ENCODE data around the gene MMP17. TPM values are rescaled to one million over a fixed set of nuclear protein-coding genes. Genes with fewer than 3 reads are reported as not detected.
A peak's percentile ranks its signal among the peaks of the same experiment; 100 is the strongest.

The MMP17 gene
- total and polyA plus RNA-seq, 2 donors (not counting 3 experiments of a cell fraction or from before 2014, with no cell fraction given), result 3.6 to 10.8 TPM

- intact Hi-C loops (cut with micrococcal nuclease), result loop anchor here (1.0 kb wide), 1 partner anchor 43 kb away; the partner anchor contains the start of gene MMP17
- TF ChIP-seq MYC (IDR thresholded peaks at IDR 0.05; ENCODE audit: low read depth, low read length) (no peak), POLR2A (IDR thresholded peaks at IDR 0.05; ENCODE audit: low read depth, low read length) (no peak), MAX (IDR thresholded peaks at IDR 0.05; ENCODE audit: insufficient read depth, insufficient read length) (no peak), EZH2 (IDR thresholded peaks at IDR 0.05; ENCODE audit: borderline replicate concordance, low read depth, low read length, severe bottlenecking) (no peak), CTCF (IDR thresholded peaks at IDR 0.05; ENCODE audit: extremely low read depth in 1 of 2, insufficient read depth in 1 of 2, low read depth in 1 of 2, low read length in 2 of 2) (no peak), JUN (IDR thresholded peaks at IDR 0.05; ENCODE audit: borderline replicate concordance, insufficient read depth, insufficient read length, low read depth) (no peak)
- Histone ChIP-seq H2AFZ (ENCODE audit: low read depth, low read length) (no peak overlapping the region), H4K20me1 (replicated peaks; ENCODE audit: control insufficient read depth, extremely low read depth, insufficient read depth, low read length) (no peaks in the 10 kb centered on the region), H3K4me3 (replicated peaks in 1 of 3; ENCODE audit: insufficient read depth in 1 of 3, low read depth in 1 of 3, low read length in 3 of 3) (no peak overlapping the region), H3K36me3 (ENCODE audit: control insufficient read depth in 2 of 2, extremely low read depth in 1 of 2, insufficient read depth in 2 of 2, low read length in 2 of 2) (peaks cover 9 to 23% of the 10 kb centered on the region in 2 experiments), H3K4me2 (ENCODE audit: insufficient read depth, low read length) (no peak overlapping the region), H3K79me2 (ENCODE audit: control insufficient read depth, insufficient read depth, low read length) (no peaks in the 10 kb centered on the region), H3K27me3 (ENCODE audit: control insufficient read depth in 2 of 2, insufficient read depth in 2 of 2, low read length in 2 of 2) (no peaks in the 10 kb centered on the region), H3K27ac (ENCODE audit: insufficient read depth, low read depth, low read length) (peak overlapping the region; percentile 19), H3K9me3 (replicated peaks; ENCODE audit: control insufficient read depth, insufficient read depth, low read length) (no peaks in the 10 kb centered on the region), H3K9ac (replicated peaks; ENCODE audit: extremely low read depth, insufficient read depth, low read length) (no peak overlapping the region), H3K9me1 (replicated peaks; ENCODE audit: control insufficient read depth, extremely low read depth, insufficient read depth, low read length) (no peaks in the 10 kb centered on the region), H3K4me1 (ENCODE audit: control insufficient read depth, extremely low read depth, insufficient read depth, low read length) (no peaks in the 10 kb centered on the region)
- no peak for DNase-seq (ENCODE audit: low read depth, low spot score)
- dilution Hi-C loops (cut with MboI; ENCODE audit: extremely low pct_ligation_motif_present, low sequenced_read_pairs), result no loop called here
- no TSS peak for BruUV-seq (replicated peaks)
- POLR2A ChIA-PET, result no interaction called here
- no peak for FAIRE-seq
- CTCF ChIA-PET, result no interaction called here
These were observed 43.1 kb upstream of the MMP17 start for GRCh38 chr12:131784909-131785762.
